ENCODE measurements around the gene ROBO1. TPM values are rescaled to one million over a fixed set of nuclear protein-coding genes. Genes with fewer than 3 reads are reported as not detected.

Gene ROBO1
- total and polyA plus RNA-seq, 2 of the 8 experiments (the other 6 are each of a cell fraction or from before 2014, with no cell fraction given) = 51.4 to 91.0 TPM

DNA sequence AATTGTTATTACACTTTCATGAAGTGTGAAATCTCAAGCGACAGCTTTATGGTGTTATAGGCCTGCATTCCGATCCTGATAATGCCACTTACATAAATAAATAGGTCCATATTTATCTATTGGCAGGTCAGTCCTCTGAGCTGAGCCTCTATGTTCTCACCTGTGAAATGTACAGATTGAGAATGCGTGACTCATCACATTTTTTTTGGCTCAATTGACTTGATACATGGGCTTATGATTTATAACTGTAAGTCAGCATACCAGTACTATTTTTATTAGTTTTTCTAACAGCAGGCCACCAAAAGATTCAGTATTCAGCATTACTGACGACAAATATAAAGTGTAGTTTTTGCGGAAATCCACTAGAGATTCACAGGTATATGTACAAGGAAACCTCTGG is 344.4 kb downstream of the ROBO1 start:
- no peak for FAIRE-seq
- TF ChIP-seq E2F6 (IDR thresholded peaks at IDR 0.05) (no peak), BCL11A (IDR thresholded peaks at IDR 0.05; ENCODE audit: low read depth in 2 of 2, low read length in 2 of 2) (no peak), SP1 (IDR thresholded peaks at IDR 0.05; ENCODE audit: low read depth, low read length) (no peak), CBX5 (IDR thresholded peaks at IDR 0.05; ENCODE audit: low read depth, low read length) (no peak), CTBP2 (IDR thresholded peaks at IDR 0.05; ENCODE audit: borderline replicate concordance, insufficient read depth, insufficient read length, low read length) (no peak), SP4 (IDR thresholded peaks at IDR 0.05; ENCODE audit: low read length) (no peak), RBBP5 (IDR thresholded peaks at IDR 0.05; ENCODE audit: borderline replicate concordance, low read depth, low read length) (no peak)
- TF ChIP-seq, protein P1, sequence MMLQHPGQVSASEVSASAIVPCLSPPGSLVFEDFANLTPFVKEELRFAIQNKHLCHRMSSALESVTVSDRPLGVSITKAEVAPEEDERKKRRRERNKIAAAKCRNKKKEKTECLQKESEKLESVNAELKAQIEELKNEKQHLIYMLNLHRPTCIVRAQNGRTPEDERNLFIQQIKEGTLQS (IDR thresholded peaks at IDR 0.05; ENCODE audit: insufficient read depth, low read depth, low read length) = no peak

More for the DNA sequence above, 344.4 kb downstream of the ROBO1 start:
- no peaks in the 10 kb centered on the region for H3K4me1 ChIP-seq (replicated peaks in 1 of 4; ENCODE audit: control insufficient read depth in 3 of 4, insufficient read depth in 4 of 4, low read length in 3 of 4)
- no peak overlapping the region for H3K9ac ChIP-seq (replicated peaks in 1 of 4; ENCODE audit: extremely low read depth in 1 of 4, low read depth in 3 of 4, low read length in 3 of 4)
- no peaks in the 10 kb centered on the region for H3K79me1 ChIP-seq (ENCODE audit: low read depth, low read length)
- 95% methylated on average over 5 of the region's 5 CpGs; no CpG with 5 or more reads in 1 of the 2 experiments for WGBS, 2 experiments (ENCODE audit: extremely low coverage in 1 of 2, insufficient coverage in 1 of 2, insufficient read length in 1 of 2, insufficient replicate concordance in 2 of 2, low coverage in 1 of 2, low lambda C conversion rate in 2 of 2, missing lambda C conversion rate in 1 of 2)
- no peaks in the 10 kb centered on the region for H3K79me2 ChIP-seq (ENCODE audit: control insufficient read depth in 1 of 2, insufficient read depth in 2 of 2, low read length in 2 of 2)
- no peak overlapping the region for H3K4me3 ChIP-seq (ENCODE audit: extremely low read depth in 1 of 4, insufficient read depth in 2 of 4, low read depth in 3 of 4, low read length in 4 of 4)
- H2BK15ac ChIP-seq (ENCODE audit: low read length) = no peak overlapping the region
- no peak overlapping the region for H4K91ac ChIP-seq (replicated peaks; ENCODE audit: insufficient read length, low read length)
- no peak overlapping the region for H2AK5ac ChIP-seq (ENCODE audit: low read depth, low read length)
- no peaks in the 10 kb centered on the region for H3K9me3 ChIP-seq (ENCODE audit: insufficient read depth in 2 of 2, low read depth in 1 of 2, low read length in 1 of 2)
- no peak overlapping the region for H3K14ac ChIP-seq (ENCODE audit: insufficient read length)
- no peak overlapping the region for H2AFZ ChIP-seq (ENCODE audit: low read length)
- H2BK12ac ChIP-seq (ENCODE audit: low read depth, low read length) = no peak overlapping the region
- H3K56ac ChIP-seq (replicated peaks; ENCODE audit: insufficient read length, low read depth, low read length) = no peak overlapping the region
- H3K4ac ChIP-seq (replicated peaks; ENCODE audit: insufficient read length, low read depth, low read length) = no peak overlapping the region
- no peak overlapping the region for H2BK20ac ChIP-seq (ENCODE audit: low read length)
- ChIA-PET CTCF (ENCODE audit: partially characterized antibody) (no interaction called here), POLR2A (ENCODE audit: partially characterized antibody) (interaction anchor here (1.3 kb wide), 1 partner anchor 779 kb away, joined by 3 read pairs; no protein-coding TSS in a partner anchor)
- no peaks in the 10 kb centered on the region for H3K36me3 ChIP-seq (ENCODE audit: control insufficient read depth in 2 of 4, insufficient read depth in 4 of 4, low read length in 3 of 4)
- no peak overlapping the region for H4K8ac ChIP-seq (ENCODE audit: extremely low read depth, insufficient read depth, low read length)
- H2BK5ac ChIP-seq (ENCODE audit: low read depth, low read length) = no peak overlapping the region
- DNase-seq (ENCODE audit: low read depth in 1 of 2, low spot score in 2 of 2) = no peak
- no peak overlapping the region for H3K27ac ChIP-seq (ENCODE audit: low read depth, low read length)
- H3K23me2 ChIP-seq (ENCODE audit: low read depth, low read length) = no peaks in the 10 kb centered on the region
- no peaks in the 10 kb centered on the region for H4K20me1 ChIP-seq (replicated peaks in 1 of 2; ENCODE audit: control insufficient read depth in 1 of 2, insufficient read depth in 2 of 2, low read length in 2 of 2)
- H3K4me2 ChIP-seq (ENCODE audit: insufficient read depth in 1 of 2, low read depth in 2 of 2, low read length in 2 of 2) = no peak overlapping the region
- H4K5ac ChIP-seq (ENCODE audit: insufficient read length, low read depth, low read length) = no peak overlapping the region
- no peaks in the 10 kb centered on the region for H3K27me3 ChIP-seq (replicated peaks in 1 of 4; ENCODE audit: control insufficient read depth in 3 of 4, extremely low read depth in 1 of 4, insufficient read depth in 3 of 4, low read length in 3 of 4)
- H2BK120ac ChIP-seq (replicated peaks; ENCODE audit: low read depth, low read length) = no peak overlapping the region
- no peak overlapping the region for H3K18ac ChIP-seq (ENCODE audit: extremely low read depth, low read length)
- no peak overlapping the region for H3K23ac ChIP-seq (ENCODE audit: insufficient read length)
